Peyer's patch (tissue), 4 donors: ENCODE data around the gene SLU7. TPM values are rescaled to one million over a fixed set of nuclear protein-coding genes. Genes with fewer than 3 reads are reported as not detected.

Experiments used
- DNase-seq, 3 donors: peaks; one replicate each; pipeline ENCODE4 v3.0.0-alpha.2; 2017 to 2019
- H3K27ac ChIP-seq, 4 donors: fragments of 200-600 bp; sonication (generic); one replicate each; pipeline ENCODE4 v1.5.1; 2016 to 2019
- H3K27me3 ChIP-seq, 2 donors: fragments of 200-600 bp; sonication (generic); one replicate each; pipeline ENCODE4 v1.5.1; 2019
- H3K36me3 ChIP-seq, 3 donors: fragments of 200-600 bp; sonication (generic); one replicate each; pipeline ENCODE4 v1.5.1; 2016 to 2019
- H3K4me1 ChIP-seq, 4 donors: fragments of 200-600 bp; sonication (generic); one replicate each; pipeline ENCODE4 v1.5.1; 2016 to 2019
- H3K4me3 ChIP-seq, 4 donors: fragments of 200-600 bp; sonication (generic); 1 replicate in 3 of 4; 2 replicates in 1 of 4; pipeline ENCODE4 v1.5.1; 2016 to 2019; ENCODE audit warnings: mild to moderate bottlenecking in 1 of 4
- H3K9me3 ChIP-seq, 4 donors: fragments of 200-600 bp; sonication (generic); one replicate each; pipeline ENCODE4 v1.5.1; 2016 to 2019; ENCODE audit warnings: mild to moderate bottlenecking in 1 of 4
- POLR2A ChIP-seq, 2 donors: fragments of 450-650 bp; IDR thresholded peaks; one replicate each; pipeline ENCODE4 v1.5.1; 2017; ENCODE audit warnings: antibody characterized with exemption in 2 of 2, mild to moderate bottlenecking in 2 of 2, moderate library complexity in 2 of 2
- total RNA-seq, 4 donors: library from RNA; depleted of rRNA; stranded (reverse); fragments of >200 nt; gene quantifications; one replicate each; pipeline ENCODE4 v1.1.0, GENCODE V29; 2016
- TF ChIP-seq, protein P1 (sequence below), 6 experiments: fragments of 450-650 bp in 4 of 6; fragments of 200-600 bp in 2 of 6; sonication (generic) in 1 of 6; IDR thresholded peaks; one replicate each; pipeline ENCODE4 v1.5.1; 2017 to 2019; ENCODE audit warnings: antibody characterized with exemption in 6 of 6, mild to moderate bottlenecking in 3 of 6, moderate library complexity in 1 of 6

The SLU7 gene
- total RNA-seq, 4 donors from 2014 or later = 45.5 to 94.9 (median 61.1) TPM

DNA sequence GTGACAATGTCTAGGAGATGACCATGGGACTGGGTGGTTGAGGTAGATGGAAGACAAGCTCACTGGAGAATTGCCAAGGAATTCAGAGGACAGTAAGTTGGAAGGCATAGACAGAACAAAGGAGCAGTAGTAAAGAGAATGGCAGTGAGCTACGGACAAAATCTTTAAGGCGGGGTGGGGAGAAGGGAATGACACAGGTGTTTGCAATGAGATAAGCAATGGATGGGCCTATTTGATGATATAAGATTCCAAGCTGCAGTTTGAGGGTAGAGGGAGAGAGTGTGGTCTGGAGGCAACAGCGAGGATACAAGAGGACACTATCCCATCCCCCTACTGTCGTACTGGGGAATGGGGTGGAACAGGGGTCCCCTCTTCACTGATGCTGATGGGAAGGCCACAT is 17.1 kb upstream of the SLU7 start:
- TF ChIP-seq, protein P1, sequence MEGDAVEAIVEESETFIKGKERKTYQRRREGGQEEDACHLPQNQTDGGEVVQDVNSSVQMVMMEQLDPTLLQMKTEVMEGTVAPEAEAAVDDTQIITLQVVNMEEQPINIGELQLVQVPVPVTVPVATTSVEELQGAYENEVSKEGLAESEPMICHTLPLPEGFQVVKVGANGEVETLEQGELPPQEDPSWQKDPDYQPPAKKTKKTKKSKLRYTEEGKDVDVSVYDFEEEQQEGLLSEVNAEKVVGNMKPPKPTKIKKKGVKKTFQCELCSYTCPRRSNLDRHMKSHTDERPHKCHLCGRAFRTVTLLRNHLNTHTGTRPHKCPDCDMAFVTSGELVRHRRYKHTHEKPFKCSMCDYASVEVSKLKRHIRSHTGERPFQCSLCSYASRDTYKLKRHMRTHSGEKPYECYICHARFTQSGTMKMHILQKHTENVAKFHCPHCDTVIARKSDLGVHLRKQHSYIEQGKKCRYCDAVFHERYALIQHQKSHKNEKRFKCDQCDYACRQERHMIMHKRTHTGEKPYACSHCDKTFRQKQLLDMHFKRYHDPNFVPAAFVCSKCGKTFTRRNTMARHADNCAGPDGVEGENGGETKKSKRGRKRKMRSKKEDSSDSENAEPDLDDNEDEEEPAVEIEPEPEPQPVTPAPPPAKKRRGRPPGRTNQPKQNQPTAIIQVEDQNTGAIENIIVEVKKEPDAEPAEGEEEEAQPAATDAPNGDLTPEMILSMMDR (IDR thresholded peaks at IDR 0.05) = no peak
- no peak for TF ChIP-seq POLR2A (IDR thresholded peaks at IDR 0.05)
- H3K27ac ChIP-seq = no peak overlapping the region
- no peaks in the 10 kb centered on the region for H3K36me3 ChIP-seq
- no peaks in the 10 kb centered on the region for H3K27me3 ChIP-seq
- no peak for DNase-seq
- H3K4me3 ChIP-seq = no peak overlapping the region
- no peaks in the 10 kb centered on the region for H3K9me3 ChIP-seq
- peaks cover 0 to 9% (median 0%) of the 10 kb centered on the region in 4 donors for H3K4me1 ChIP-seq

DNA sequence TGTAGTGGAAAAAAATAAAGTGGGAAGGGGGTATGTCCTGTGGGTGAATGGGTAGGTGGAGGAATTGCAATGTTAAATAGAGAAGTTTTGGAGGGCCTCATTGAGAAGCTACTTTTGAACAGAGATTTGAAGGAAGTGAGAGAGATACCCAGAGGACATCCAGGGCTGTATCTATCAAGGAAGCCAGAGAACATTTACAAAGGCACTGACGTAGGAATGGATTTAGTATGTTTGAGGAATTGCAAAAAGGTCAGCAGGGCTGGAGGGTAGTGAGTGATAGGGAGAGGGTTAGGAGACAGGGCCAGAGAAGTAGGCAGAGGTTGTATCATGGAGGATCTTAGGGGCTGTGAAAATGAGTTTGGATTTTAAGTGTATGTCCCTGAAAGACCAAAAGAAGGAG is 16.7 kb upstream of the SLU7 start:
- H3K36me3 ChIP-seq = no peaks in the 10 kb centered on the region
- no peak for TF ChIP-seq POLR2A (IDR thresholded peaks at IDR 0.05)
- TF ChIP-seq, protein P1 (IDR thresholded peaks at IDR 0.05) = no peak
- no peak overlapping the region for H3K27ac ChIP-seq
- DNase-seq = no peak
- no peaks in the 10 kb centered on the region for H3K9me3 ChIP-seq
- H3K4me3 ChIP-seq = no peak overlapping the region
- no peaks in the 10 kb centered on the region for H3K27me3 ChIP-seq
- H3K4me1 ChIP-seq = peaks cover 0 to 9% (median 0%) of the 10 kb centered on the region in 4 donors

DNA sequence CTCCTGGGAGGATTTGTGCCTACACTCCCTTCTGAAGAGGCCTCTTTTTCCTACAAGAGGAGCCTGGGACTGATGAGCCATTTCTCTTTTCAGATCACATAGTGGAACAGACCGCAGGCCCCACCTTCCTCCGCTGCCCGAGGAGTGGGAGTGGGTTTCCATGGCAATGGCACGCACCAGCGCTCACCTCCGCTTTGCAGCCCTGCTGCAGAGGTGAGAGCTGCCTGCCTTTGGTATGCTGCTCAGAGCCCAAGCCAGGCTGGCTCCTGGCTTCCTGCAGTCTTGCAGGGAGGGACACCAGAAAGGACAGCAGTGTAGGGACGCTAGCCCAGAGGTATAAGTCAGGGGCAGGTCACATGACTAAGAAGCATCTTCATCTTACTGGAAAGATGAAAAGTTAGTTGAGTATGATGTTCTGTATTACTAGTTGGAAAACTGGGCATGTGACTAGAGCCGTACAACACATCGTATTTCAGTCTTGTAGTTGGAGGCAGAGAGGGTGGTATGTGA is 15.2 kb upstream of the SLU7 start:
- H3K27ac ChIP-seq = no peak overlapping the region
- TF ChIP-seq, protein P1 (IDR thresholded peaks at IDR 0.05) = no peak
- peaks cover 0 to 9% (median 0%) of the 10 kb centered on the region in 4 donors for H3K4me1 ChIP-seq
- no peak overlapping the region for H3K4me3 ChIP-seq
- DNase-seq = peak in 2 of 3 donors; percentile 81 to 82
- no peaks in the 10 kb centered on the region for H3K9me3 ChIP-seq
- H3K36me3 ChIP-seq = no peaks in the 10 kb centered on the region
- H3K27me3 ChIP-seq = no peaks in the 10 kb centered on the region

DNA sequence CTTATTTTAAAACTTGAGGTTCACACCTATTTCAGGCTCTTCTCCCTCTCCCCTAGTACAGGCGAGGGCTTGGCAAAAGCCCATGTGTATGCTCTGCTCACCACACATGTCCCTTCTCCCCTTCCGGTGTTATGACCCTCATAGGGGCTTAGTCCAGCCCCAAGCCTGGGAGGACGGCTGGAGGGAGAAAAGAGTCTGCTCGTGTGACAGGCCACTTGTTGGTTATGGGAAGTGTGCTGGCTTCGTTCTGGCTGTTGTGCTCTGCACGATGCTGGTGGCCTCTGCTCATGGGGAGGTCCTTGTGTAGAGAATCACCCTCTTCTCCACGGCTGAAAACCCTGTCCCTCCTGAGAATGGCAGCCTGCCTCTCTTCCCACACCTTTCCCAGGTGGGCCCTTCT is 13.9 kb upstream of the SLU7 start:
- no peak for DNase-seq
- H3K9me3 ChIP-seq = no peaks in the 10 kb centered on the region
- no peaks in the 10 kb centered on the region for H3K27me3 ChIP-seq
- no peak overlapping the region for H3K4me3 ChIP-seq
- no peaks in the 10 kb centered on the region for H3K4me1 ChIP-seq
- H3K27ac ChIP-seq = no peak overlapping the region
- H3K36me3 ChIP-seq = no peaks in the 10 kb centered on the region
- no peak for TF ChIP-seq POLR2A (IDR thresholded peaks at IDR 0.05)
- TF ChIP-seq, protein P1 (IDR thresholded peaks at IDR 0.05) = no peak

DNA sequence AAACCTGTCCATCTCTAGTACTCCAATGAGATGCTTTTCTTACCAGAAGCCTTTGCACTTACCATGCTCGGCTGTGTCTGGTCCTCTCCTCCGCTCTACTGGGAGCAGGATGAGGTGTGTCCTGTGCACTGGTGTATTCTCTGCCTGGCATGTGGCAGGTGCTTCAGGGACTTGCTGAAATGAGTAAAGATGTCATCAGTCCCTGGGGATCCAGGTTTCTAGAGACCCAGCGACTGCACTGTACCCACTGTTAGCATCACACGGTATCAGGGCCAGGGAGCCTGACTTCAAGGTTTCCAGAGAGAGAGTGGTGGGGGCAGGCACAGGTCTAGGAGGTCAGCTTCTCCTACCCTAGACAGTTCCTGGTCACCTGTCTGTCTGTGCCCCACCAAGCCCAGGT is 13.3 kb upstream of the SLU7 start:
- H3K4me1 ChIP-seq = no peaks in the 10 kb centered on the region
- TF ChIP-seq, protein P1 (IDR thresholded peaks at IDR 0.05) = no peak
- no peak for TF ChIP-seq POLR2A (IDR thresholded peaks at IDR 0.05)
- no peak for DNase-seq
- no peaks in the 10 kb centered on the region for H3K36me3 ChIP-seq
- H3K27ac ChIP-seq = no peak overlapping the region
- no peaks in the 10 kb centered on the region for H3K9me3 ChIP-seq
- no peak overlapping the region for H3K4me3 ChIP-seq
- H3K27me3 ChIP-seq = no peaks in the 10 kb centered on the region

DNA sequence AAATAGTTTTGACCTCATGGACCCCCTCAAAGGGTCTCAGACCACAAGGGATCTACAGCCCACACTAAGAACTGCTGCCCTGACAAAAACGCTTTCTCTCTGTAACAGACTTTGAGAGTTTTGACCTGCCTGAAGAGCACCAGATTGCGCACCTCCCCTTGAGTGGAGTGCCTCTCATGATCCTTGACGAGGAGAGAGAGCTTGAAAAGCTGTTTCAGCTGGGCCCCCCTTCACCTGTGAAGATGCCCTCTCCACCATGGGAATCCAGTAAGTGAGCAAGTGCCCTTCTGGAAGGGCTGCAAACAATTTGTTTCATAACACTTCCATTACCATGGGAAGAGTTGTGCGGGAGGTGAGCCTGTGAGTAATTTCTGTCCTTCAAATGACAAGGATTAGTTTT is 8.7 kb upstream of the SLU7 start:
- Histone ChIP-seq H3K27ac (no peak overlapping the region), H3K4me3 (no peak overlapping the region), H3K36me3 (no peaks in the 10 kb centered on the region), H3K27me3 (no peaks in the 10 kb centered on the region), H3K4me1 (peaks cover 0 to 5% (median 0%) of the 10 kb centered on the region in 4 donors), H3K9me3 (no peaks in the 10 kb centered on the region)
- no peak for DNase-seq
- TF ChIP-seq, protein P1 (IDR thresholded peaks at IDR 0.05) = no peak
- no peak for TF ChIP-seq POLR2A (IDR thresholded peaks at IDR 0.05)
